NCI-H1048 (cell line): Measurements from ENCODE around the gene NRXN3.

ENCODE experiments used
- DNase-seq: peaks from one replicate; lab custom pipeline; 2025; lab: John Stamatoyannopoulos, UW

NRXN3 gene

GRCh38 chr14:79363291-79363690 lies 1193.1 kb downstream of the NRXN3 start:
- DNase-seq: no peak

GRCh38 chr14:79369359-79370332 lies 1199.5 kb downstream of the NRXN3 start:
- DNase-seq: no peak

- DNase-seq: no peak
Observed at GRCh38 chr14:79370969-79371368, 1200.8 kb downstream of the NRXN3 start.

GRCh38 chr14:79373451-79373850 lies 1203.3 kb downstream of the NRXN3 start:
- no peak for DNase-seq

- no peak for DNase-seq
Observed at GRCh38 chr14:79375356-79375755, 1205.2 kb downstream of the NRXN3 start.

GRCh38 chr14:79376557-79376956 lies 1206.4 kb downstream of the NRXN3 start:
- no peak for DNase-seq

GRCh38 chr14:79378020-79378419 lies 1207.8 kb downstream of the NRXN3 start:
- DNase-seq: no peak

GRCh38 chr14:79379266-79379665 lies 1209.1 kb downstream of the NRXN3 start:
- no peak for DNase-seq

GRCh38 chr14:79383031-79383430 lies 1212.9 kb downstream of the NRXN3 start:
- no peak for DNase-seq

- DNase-seq: no peak
Observed at GRCh38 chr14:79383475-79383874, 1213.3 kb downstream of the NRXN3 start.

- no peak for DNase-seq
Observed at GRCh38 chr14:79395061-79395460, 1224.9 kb downstream of the NRXN3 start.

GRCh38 chr14:79404874-79405511 lies 1234.8 kb downstream of the NRXN3 start:
- no peak for DNase-seq

- no peak for DNase-seq
Observed at GRCh38 chr14:79405512-79405910, 1235.3 kb downstream of the NRXN3 start.

- DNase-seq: no peak
Observed at GRCh38 chr14:79407572-79407971, 1237.4 kb downstream of the NRXN3 start.

GRCh38 chr14:79408696-79409095 lies 1238.5 kb downstream of the NRXN3 start:
- DNase-seq: no peak

- DNase-seq: no peak
Observed at GRCh38 chr14:79411403-79412174, 1241.4 kb downstream of the NRXN3 start.

- DNase-seq: no peak
Observed at GRCh38 chr14:79412822-79413221, 1242.6 kb downstream of the NRXN3 start.

GRCh38 chr14:79413734-79414428 lies 1243.7 kb downstream of the NRXN3 start:
- DNase-seq: no peak

GRCh38 chr14:79415726-79416125 lies 1245.6 kb downstream of the NRXN3 start:
- no peak for DNase-seq

GRCh38 chr14:79417961-79418360 lies 1247.8 kb downstream of the NRXN3 start:
- no peak for DNase-seq

- DNase-seq: no peak
Observed at GRCh38 chr14:79418649-79419415, 1248.7 kb downstream of the NRXN3 start.
